Breast epithelium (tissue), 3 donors: ENCODE measurements around the gene CDK6.

Experiments used
- CTCF ChIP-seq, 3 donors: fragments of 450-650 bp; IDR thresholded peaks; one replicate each; pipeline ENCODE4 v1.5.1; 2016 to 2017; ENCODE audit warnings: antibody characterized with exemption in 3 of 3, mild to moderate bottlenecking in 3 of 3, moderate library complexity in 3 of 3
- POLR2A ChIP-seq: fragments of 450-650 bp; IDR thresholded peaks from one replicate; pipeline ENCODE4 v1.6.1; 2016; ENCODE audit warnings: antibody characterized with exemption, mild to moderate bottlenecking, moderate library complexity
- POLR2AphosphoS5 ChIP-seq, 3 donors: sonication (generic); formaldehyde crosslinking; IDR thresholded peaks; one replicate each; pipeline ENCODE4 v1.6.1; 2017; ENCODE audit warnings: antibody characterized with exemption in 3 of 3

DNA sequence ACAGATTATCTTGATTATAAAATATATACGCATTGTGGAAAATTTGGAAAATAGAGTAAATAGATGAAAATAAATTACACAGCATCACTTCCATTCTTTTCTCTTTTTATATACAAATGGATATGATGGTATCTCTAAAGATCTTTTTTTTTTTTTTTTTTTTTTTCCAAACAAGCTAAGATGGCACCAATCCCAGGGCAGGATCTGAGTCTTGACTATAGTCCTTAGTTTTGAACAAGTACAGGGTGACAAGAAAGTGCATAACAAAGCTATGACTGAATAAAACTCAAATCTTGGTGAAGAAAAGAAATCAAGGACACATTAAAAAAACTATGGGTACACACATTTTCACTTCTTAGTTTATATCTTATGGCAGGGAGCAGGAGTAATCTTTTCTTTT, 203.6 kb downstream of the CDK6 start:
- TF ChIP-seq POLR2AphosphoS5 (IDR thresholded peaks at IDR 0.05) (no peak), CTCF (IDR thresholded peaks at IDR 0.05) (no peak), POLR2A (no peak)
